Measurements from ENCODE around the gene SH2B3.
"Not testable (repeated sequence)": the region's sequence is repeated elsewhere in the genome, so short reads cannot be mapped to it uniquely, and the experiment has no call there.

SH2B3 gene

DNA sequence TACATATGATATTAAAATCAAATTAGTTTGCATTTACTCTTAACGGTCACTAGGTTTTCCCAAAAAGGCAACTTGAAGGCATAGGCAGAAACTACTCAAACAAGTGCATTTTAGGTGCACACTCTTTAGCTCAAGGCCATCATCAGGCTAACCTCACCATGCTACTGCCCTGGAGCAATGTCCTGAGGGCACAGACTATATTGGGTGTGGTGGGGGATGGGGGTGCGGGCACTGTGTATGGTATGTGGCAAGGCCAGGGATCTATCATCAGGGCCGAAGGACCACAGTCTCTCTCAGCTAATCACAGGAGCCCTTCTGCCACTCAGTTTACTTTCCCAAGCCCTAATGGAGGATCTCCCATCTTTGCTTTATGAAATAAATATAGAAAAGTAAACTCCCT, 51.9 kb downstream of the SH2B3 start:
- no peak for DNase-seq (ENCODE audit: low read depth in 2 of 3, low spot score in 2 of 3)

DNA sequence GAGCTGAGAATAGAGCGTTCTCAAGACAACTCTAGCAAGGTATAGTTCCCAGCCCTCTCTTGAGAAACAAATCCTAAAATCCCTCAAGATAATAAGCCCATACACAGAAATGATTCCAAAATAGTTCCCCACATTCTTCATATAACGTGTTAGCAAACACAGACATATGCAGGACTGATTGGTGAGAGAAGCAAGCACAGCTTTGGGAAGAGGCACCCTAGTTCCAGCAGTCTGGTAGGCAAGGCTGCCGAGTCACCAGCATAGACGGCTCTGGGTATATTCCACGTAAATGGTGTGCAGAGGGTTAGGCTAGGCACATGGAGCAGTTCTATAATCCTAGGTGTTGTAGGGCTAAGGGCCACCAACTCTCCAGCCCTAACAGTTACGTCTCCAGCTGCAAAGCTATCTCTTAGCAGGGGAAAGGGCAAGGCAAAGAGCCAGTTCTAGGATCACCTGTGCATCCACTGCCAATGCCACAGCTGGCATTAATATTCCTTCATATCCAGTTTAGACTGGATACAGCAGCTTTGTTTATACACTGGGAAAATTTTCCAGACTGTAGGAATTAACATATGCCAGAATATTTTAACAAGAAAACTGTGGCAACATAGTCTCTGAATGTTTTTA, 52.9 kb downstream of the SH2B3 start:
- DNase-seq (ENCODE audit: low read depth in 2 of 3, low spot score in 2 of 3): no peak

DNA sequence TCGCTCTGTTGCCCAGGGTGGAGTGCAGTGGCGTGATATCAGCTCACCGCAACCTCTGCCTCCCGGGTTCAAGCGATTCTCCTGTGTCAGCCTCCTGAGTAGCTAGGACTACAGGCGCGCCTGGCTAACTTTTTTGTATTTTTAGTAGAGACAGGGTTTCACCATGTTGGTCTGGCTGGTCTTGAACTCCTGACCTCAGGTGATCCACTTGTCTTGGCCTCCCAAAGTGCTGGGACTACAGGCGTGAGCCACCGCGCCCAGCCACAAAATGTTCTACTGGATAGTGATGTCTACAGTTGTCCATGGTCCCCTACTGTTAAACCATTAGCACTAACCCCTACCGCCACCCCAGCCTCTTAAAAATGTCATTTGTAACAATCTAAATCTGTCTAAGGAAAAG, 54.4 kb downstream of the SH2B3 start:
- not testable (repeated sequence) for DNase-seq (ENCODE audit: low read depth in 2 of 3, low spot score in 2 of 3)

DNA sequence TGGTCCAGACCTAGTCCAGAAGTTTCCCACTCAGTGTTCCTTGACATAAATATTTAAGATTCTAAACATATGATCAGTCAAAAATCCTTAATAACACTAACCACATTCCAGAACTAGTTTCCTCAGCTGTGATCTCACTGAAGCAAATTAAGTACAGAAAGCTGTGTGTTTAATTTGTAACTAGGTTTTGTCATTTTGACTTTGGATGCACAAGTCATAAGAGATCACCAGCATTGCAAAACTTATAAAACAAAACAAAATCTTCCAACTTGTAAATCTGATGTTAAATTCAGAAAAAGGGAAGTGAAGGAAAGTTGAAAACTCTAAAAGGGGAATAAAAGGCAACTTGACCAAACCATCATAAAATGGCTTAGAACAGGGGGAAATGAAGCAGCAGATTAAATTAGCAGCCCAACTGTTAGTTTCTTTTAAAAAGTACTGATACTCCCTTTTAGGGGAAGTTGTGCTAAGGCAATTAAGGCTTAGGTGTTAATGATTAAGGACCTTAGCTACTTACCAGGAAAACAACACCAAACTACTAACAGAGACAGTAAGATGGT, 56.6 kb downstream of the SH2B3 start:
- DNase-seq (ENCODE audit: low read depth in 2 of 3, low spot score in 2 of 3): no peak

DNA sequence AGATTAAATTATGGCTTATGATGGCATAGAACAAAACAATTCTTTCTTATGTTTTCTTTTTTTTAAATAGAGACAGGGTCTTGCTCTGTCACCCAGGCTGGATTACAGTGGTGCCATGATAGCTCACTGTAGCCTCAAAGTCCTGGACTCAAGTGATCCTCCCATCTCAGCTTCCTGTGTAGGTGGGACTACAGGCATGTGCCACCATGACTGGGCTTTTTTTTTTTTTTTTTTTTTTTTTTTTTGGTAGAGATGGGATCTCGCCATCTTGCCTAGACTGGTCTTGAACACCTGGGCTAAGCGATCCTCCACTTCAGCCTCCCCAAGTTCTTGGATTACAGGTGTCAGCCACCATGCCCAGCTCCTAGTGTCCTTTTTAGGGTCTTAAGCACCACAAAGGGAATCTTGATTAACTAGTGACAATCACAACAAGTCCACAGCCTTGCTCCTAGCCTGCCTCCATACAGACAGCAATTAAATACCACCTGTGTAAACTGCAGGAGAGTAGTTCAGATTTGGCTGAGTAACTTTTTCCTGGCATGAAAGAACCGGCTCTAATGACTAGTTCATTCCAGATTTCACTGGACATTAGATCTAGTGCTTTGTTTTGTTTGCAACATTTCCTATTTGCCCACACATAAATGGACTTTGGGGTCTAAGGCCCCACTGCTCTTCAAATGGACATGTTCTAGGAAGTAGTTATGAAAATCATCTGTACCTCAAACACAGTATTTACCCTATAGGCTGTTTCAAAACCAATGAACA, 61.6 kb downstream of the SH2B3 start:
- no peak for DNase-seq (ENCODE audit: low read depth in 2 of 3, low spot score in 2 of 3)

DNA sequence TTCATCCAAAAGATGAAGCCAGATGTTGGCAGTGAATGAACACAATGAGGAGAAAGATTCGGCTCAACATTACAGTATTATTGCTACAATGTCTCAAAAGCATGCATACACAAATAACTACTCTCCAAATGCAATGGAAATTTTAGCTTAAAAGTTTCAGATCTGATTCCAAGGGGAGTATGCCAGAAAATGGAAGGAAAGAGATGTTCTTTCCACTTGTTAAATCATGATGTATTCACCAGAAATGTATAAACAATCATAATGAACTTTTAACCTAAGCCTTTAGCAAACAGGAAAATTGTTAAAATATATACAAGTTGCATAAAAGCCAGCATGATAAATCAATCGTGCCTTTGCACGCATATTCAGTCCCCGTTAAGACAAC, 62.1 kb downstream of the SH2B3 start:
- no peak for DNase-seq (ENCODE audit: low read depth in 2 of 3, low spot score in 2 of 3)

DNA sequence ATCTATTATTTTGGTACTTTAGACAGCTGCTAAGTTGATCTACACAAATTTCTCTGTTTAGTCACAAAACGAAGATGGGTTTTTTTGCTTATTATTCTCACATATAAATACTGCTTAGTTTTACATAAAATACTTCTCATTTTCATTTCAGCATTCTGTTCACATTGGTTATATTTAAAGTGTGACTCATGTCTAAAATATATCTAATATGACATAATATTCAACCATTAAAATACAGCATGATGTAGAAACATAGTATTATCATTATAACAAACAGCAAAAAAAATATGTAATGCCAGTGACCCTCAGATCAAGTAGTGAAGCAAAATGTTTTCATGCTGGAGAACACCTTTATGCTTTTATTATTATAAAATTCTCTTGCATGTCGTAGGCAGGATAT, 63.7 kb downstream of the SH2B3 start:
- DNase-seq (ENCODE audit: low read depth in 2 of 3, low spot score in 2 of 3): no peak

DNA sequence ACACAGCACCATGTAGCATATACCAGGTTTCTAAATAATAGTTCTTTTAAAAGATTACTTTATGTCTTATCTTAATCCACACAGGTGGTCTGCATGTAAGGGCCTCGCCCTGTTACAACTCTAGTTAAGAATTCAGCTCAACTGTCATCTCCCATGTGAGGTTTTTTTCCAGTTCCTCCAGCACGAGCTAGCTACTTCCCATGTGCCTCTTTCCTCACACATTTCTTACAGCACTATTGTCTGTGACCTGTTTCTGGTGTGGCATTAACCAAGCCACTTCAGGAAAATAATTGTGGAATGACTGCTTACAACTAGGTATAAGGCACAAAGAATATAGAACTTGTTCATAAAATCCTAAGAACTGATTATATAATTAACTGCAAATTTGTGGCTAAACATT, 65.5 kb downstream of the SH2B3 start:
- no peak for DNase-seq (ENCODE audit: low read depth in 2 of 3, low spot score in 2 of 3)

DNA sequence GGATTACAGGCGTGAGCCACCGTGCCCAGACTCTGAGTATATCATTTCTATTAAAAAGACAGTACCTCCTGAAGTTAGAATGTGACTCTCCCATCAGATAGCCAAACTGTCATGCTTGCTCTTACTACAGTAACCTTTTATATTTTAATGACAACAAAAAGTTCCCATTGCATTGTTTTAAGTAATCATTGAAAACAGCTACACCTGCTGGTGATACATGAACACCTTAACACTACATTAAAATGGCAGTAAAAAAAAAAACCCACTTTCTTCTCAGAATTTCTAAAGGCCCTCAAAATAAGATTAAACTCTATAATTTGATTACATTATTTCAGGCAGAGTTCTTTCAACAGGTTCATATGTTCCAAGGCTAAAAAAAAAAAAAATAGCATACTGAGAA, 76.7 kb downstream of the SH2B3 start:
- no peak for DNase-seq (ENCODE audit: low read depth in 2 of 3, low spot score in 2 of 3)

DNA sequence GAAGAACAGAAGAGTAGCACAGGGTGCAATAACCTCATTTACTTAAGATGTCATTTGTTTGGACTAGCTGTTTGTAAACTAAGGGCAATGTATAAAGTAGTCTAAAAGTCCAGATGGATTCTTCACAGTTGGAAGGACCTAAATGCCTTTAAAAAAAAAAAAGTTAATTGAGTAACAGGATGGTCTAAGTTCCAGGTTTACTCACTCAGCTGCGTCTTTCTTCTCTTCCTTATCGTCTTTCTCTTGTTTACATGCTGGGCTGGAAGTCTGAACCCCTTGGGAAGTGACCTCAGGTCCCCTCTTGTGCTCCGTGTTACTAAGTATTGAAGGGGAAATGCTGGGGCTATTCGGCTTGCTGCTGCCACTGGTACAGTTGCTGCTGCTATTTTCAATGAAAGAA, 82.5 kb downstream of the SH2B3 start:
- DNase-seq (ENCODE audit: low read depth in 2 of 3, low spot score in 2 of 3): no peak

DNA sequence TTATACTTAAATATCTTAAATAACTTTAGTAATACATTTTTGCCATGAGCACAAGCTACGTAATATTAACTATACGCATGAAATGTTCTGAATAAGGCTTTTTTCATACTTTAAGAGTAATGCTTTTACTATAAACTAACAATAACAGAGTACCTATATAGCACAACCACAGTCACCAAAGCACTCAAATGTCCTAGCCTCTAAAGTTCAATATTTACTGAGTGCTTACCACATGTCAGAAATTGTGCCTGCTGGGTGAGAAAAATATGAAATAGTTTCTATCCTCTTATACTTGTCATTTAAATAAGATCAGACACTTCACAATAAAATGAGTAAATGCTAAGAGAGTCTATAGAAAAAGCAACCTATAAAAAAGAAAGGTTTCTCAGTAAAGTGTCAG, 83.1 kb downstream of the SH2B3 start:
- no peak for DNase-seq (ENCODE audit: low read depth in 2 of 3, low spot score in 2 of 3)

DNA sequence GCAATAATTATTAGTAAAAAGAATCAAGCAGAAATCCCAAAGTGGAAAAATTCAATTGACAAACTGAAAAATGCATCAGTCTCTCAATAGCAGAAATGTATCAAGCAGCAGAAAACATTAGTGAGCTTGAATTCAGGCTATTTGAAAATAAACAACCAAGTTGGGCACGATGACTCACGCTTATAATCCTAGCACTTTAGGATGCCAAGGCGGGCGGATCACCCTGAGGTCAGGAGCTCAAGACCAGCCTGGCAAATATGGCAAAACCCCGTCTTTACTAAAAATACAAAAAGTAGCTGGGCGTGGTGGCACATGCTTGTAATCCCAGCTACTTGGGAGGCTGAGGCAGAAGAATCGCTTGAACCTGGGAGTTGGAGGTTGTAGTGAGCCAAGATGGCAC, 87.3 kb downstream of the SH2B3 start:
- DNase-seq (ENCODE audit: low read depth in 2 of 3, low spot score in 2 of 3): not testable (repeated sequence)

DNA sequence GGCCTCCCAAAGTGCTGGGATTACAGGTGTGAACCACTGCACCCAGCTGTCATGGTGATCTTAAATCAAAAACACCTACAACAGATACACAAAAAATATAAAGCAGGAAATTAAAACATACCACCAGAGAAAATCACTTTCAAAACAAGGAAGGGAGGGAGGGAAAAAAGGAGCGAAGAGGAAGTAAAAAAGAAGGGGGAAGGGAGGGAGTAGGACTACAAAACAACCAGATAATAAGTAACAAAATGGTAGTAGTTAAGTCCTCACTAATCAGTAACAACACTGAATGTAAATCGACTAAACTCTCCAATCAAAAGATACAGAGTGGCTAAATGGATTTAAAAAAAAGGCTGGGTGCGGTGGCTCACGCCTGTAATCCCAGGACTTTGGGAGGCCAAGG, 89.0 kb downstream of the SH2B3 start:
- DNase-seq (ENCODE audit: low read depth in 2 of 3, low spot score in 2 of 3): no peak

All from activated CD8-positive, alpha-beta memory T cell treated with anti-CD3 and anti-CD28 coated beads for 48 hours (primary cell).